Endothelial cell of umbilical vein (primary cell): Measurements from ENCODE around the gene HIPK4. TPM values are rescaled to one million over a fixed set of nuclear protein-coding genes. Genes with fewer than 3 reads are reported as not detected.

Experiments
- BruUV-seq: library from RNA; stranded (reverse); fragments of 400-500 nt; replicated peaks from 2 replicates; lab custom pipeline; 2021; lab: Mats Ljungman, UMichigan
- CTCF ChIA-PET: fragments of 300-600, 350-600 bp; sonication (Branson Sonifier 250); formaldehyde crosslinking; loops from one replicate; lab custom pipeline; 2021; ENCODE audit warnings: antibody characterized with exemption, inconsistent platforms; lab: Charles Lee
- POLR2A ChIA-PET: fragments of 300-600, 350-600 bp; sonication (Branson Sonifier 250); formaldehyde crosslinking; loops from one replicate; lab custom pipeline; 2021; ENCODE audit warnings: antibody characterized with exemption, inconsistent platforms; lab: Charles Lee
- DNase-seq: peaks from one replicate; pipeline ENCODE4 v3.0.0-alpha.2; 2011; ENCODE audit warnings: low read depth, low spot score
- FAIRE-seq: peaks from 2 replicates; lab custom pipeline; 2011; peaks lifted over from hg19 to GRCh38; lab: Jason Lieb, UNC
- H2AFZ ChIP-seq: 2 replicates; pipeline ENCODE4 v1.6.0; 2012; ENCODE audit warnings: low read depth, low read length, control low read depth, inconsistent platforms
- H3K27ac ChIP-seq: 2 replicates; pipeline ENCODE4 v1.5.1; 2011; ENCODE audit warnings: low read depth, mild to moderate bottlenecking, control low read depth, low read length, moderate library complexity; ENCODE audit not compliant: insufficient read depth
- H3K27me3 ChIP-seq, 2 experiments: 2 replicates each; pipeline versions ENCODE4 v1.6.0 to v1.6.1; 2011; ENCODE audit warnings: low read length in 2 of 2, mixed read lengths in 1 of 2; ENCODE audit not compliant: control insufficient read depth in 2 of 2, insufficient read depth in 2 of 2
- H3K36me3 ChIP-seq, 2 experiments: 2 replicates in 1 of 2; 3 replicates in 1 of 2; pipeline ENCODE4 v1.5.1; 2011; ENCODE audit warnings: low read length in 2 of 2, mild to moderate bottlenecking in 1 of 2, moderate library complexity in 1 of 2; ENCODE audit not compliant: control insufficient read depth in 2 of 2, insufficient read depth in 2 of 2; ENCODE audit errors: extremely low read depth in 1 of 2
- H3K4me1 ChIP-seq: 3 replicates; pipeline ENCODE4 v1.5.1; 2011; ENCODE audit warnings: mild to moderate bottlenecking, low read length; ENCODE audit not compliant: control insufficient read depth, insufficient read depth; ENCODE audit errors: extremely low read depth
- H3K4me2 ChIP-seq: 2 replicates; pipeline ENCODE4 v1.6.1; 2011; ENCODE audit warnings: low read length, control low read depth, mixed read lengths; ENCODE audit not compliant: insufficient read depth
- H3K4me3 ChIP-seq, 3 experiments: fragments of 200-600 bp in 1 of 3; sonication (generic), shearing (Covaris generic) in 1 of 3; replicated peaks in 1 of 3; 2 replicates each; pipeline ENCODE4 v1.5.1; 2011 to 2016; ENCODE audit warnings: control low read depth in 3 of 3, low read length in 3 of 3, mild to moderate bottlenecking in 2 of 3, inconsistent platforms in 1 of 3, low read depth in 1 of 3, moderate library complexity in 1 of 3; ENCODE audit not compliant: insufficient read depth in 1 of 3
- H3K79me2 ChIP-seq: 2 replicates; pipeline ENCODE4 v1.6.0; 2012; ENCODE audit warnings: low read length, inconsistent platforms; ENCODE audit not compliant: control insufficient read depth, insufficient read depth
- H3K9ac ChIP-seq: replicated peaks from 2 replicates; pipeline ENCODE3; 2011; ENCODE audit warnings: low read length, control low read depth; ENCODE audit not compliant: insufficient read depth; ENCODE audit errors: extremely low read depth
- H3K9me1 ChIP-seq: replicated peaks from 3 replicates; pipeline ENCODE4 v1.6.0; 2011; ENCODE audit warnings: mild to moderate bottlenecking, low read length; ENCODE audit not compliant: control insufficient read depth, insufficient read depth; ENCODE audit errors: extremely low read depth
- H3K9me3 ChIP-seq: replicated peaks from 2 replicates; pipeline ENCODE4 v1.5.1; 2012; ENCODE audit warnings: low read length, inconsistent platforms; ENCODE audit not compliant: control insufficient read depth, insufficient read depth
- H4K20me1 ChIP-seq: replicated peaks from 2 replicates; pipeline ENCODE3; 2011; ENCODE audit warnings: mild to moderate bottlenecking, low read length; ENCODE audit not compliant: control insufficient read depth, insufficient read depth; ENCODE audit errors: extremely low read depth
- EZH2 ChIP-seq: IDR thresholded peaks from 2 replicates; pipeline ENCODE4 v1.6.1; 2012; ENCODE audit warnings: borderline replicate concordance, low read depth, mild to moderate bottlenecking, moderate library complexity, low read length, inconsistent platforms; ENCODE audit not compliant: severe bottlenecking
- FOS ChIP-seq: IDR thresholded peaks from 2 replicates; pipeline ENCODE4 v1.6.1; 2011; ENCODE audit warnings: mild to moderate bottlenecking, low read length, moderate library complexity, borderline replicate concordance; ENCODE audit not compliant: insufficient read depth
- GATA2 ChIP-seq: IDR thresholded peaks from 2 replicates; pipeline ENCODE4 v1.7.0; 2011; ENCODE audit warnings: low read depth, mild to moderate bottlenecking, moderate library complexity, mixed read lengths, low read length; ENCODE audit not compliant: insufficient read length, insufficient read depth
- JUN ChIP-seq: IDR thresholded peaks from 2 replicates; pipeline ENCODE4 v1.6.1; 2011; ENCODE audit warnings: borderline replicate concordance, low read depth; ENCODE audit not compliant: insufficient read length, insufficient read depth
- dilution Hi-C: fragments of 300-500 bp; cut with MboI; formaldehyde crosslinking; loops from one replicate; pipeline ENCODE4 v1.15.0; 2019; ENCODE audit warnings: low sequenced_read_pairs; ENCODE audit not compliant: extremely low pct_ligation_motif_present
- intact Hi-C: fragments of 100-400 bp; cut with micrococcal nuclease; formaldehyde crosslinking; loops from one replicate; pipeline ENCODE4 v1.10.0; 2022
- polyA plus RNA-seq, 4 experiments: library from polyadenylated mRNA; depleted of rRNA in 3 of 4; stranded (reverse) in 3 of 4; unstranded in 1 of 4; fragments of >200 nt; gene quantifications; 2 replicates each; pipeline versions ENCODE4 v1.2.1 to v1.2.3, GENCODE V29; 2011 to 2012; ENCODE audit warnings: missing spikeins in 1 of 4
- total RNA-seq: library from RNA; stranded (reverse); gene quantifications from 2 replicates; pipeline ENCODE4 v1.2.3, GENCODE V29; 2021
- TF ChIP-seq, protein P1 (sequence below), 2 donors: IDR thresholded peaks; 1 replicate in 1 of 2; 2 replicates in 1 of 2; pipeline ENCODE4 v1.5.1; 2011; ENCODE audit warnings: low read length in 2 of 2, mild to moderate bottlenecking in 2 of 2, moderate library complexity in 2 of 2, control low read depth in 1 of 2, inconsistent platforms in 1 of 2, low read depth in 1 of 2; ENCODE audit not compliant: insufficient read depth in 1 of 2; ENCODE audit errors: extremely low read depth in 1 of 2

HIPK4 gene
- total and polyA plus RNA-seq, 2 donors (not counting 3 experiments of a cell fraction or from before 2014, with no cell fraction given) = 0.12 TPM; not detected in 1

DNA sequence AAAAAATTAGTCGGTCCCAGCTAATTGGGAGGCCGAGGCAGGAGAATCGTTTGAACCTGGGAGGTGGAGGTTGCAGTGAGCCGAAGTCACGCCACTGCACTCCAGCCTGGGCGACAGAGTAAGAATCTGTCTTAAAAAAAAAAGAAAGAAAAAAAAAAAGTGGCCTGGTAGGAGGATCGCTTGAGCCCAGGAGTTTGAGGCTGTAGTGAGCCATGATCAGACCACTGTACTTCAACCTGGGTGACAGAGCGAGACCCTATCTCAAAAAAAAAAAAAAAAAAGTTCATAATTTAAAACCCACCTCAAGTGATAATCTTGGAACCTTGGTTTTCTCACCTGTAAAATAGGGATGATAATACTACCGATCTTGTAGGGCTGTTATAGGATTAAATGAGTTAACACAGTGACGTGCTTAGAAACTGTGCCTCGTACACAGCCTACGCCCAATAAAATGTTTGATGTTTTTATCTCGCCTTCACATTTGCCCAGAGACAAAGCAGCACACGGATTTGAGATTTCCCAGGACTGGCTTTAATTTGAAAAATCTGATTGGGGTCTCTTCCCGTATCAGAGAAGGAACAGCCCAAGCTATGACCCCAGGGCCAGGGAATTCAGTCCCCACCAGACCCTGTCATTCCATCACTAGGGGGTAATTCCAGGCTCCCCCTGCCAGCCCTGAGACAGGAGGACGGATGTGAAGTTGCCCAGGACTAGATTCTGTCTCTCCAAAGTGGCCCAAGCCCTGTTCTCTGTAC, 32.2 kb upstream of the HIPK4 start:
- H4K20me1 ChIP-seq = no peaks in the 10 kb centered on the region
- no peak overlapping the region for H3K4me2 ChIP-seq
- H3K36me3 ChIP-seq = peaks cover 8 to 9% of the 10 kb centered on the region in 2 experiments
- H3K4me3 ChIP-seq = no peak overlapping the region
- H3K9ac ChIP-seq = no peak overlapping the region
- intact Hi-C loops (loop anchor here (1.0 to 5.0 kb wide), 5 partner anchors 19 to 177 kb away; partner anchors contain the start of genes C19orf47, PLD3 and SERTAD3), dilution Hi-C loops (no loop called here)
- DNase-seq (no peak), FAIRE-seq (no peak)
- peaks cover 30% of the 10 kb centered on the region for H3K79me2 ChIP-seq
- no peaks in the 10 kb centered on the region for H3K9me1 ChIP-seq
- no peaks in the 10 kb centered on the region for H3K27me3 ChIP-seq
- H3K4me1 ChIP-seq = peaks cover 26% of the 10 kb centered on the region
- H2AFZ ChIP-seq = no peak overlapping the region
- BruUV-seq = no TSS peak
- peak overlapping the region; percentile 75 for H3K27ac ChIP-seq
- no peaks in the 10 kb centered on the region for H3K9me3 ChIP-seq
- ChIA-PET POLR2A (interaction anchor here (1.9 kb wide), 1 partner anchor 21 kb away, joined by 15 read pairs; no protein-coding TSS in a partner anchor), CTCF (interaction anchor here (0.7 to 2.0 kb wide), 3 partner anchors 21 to 117 kb away, joined by 3 to 37 read pairs (median 6); partner anchors contain the start of gene SERTAD3)
- TF ChIP-seq EZH2 = no peak
- no peak for TF ChIP-seq JUN
- TF ChIP-seq, protein P1, sequence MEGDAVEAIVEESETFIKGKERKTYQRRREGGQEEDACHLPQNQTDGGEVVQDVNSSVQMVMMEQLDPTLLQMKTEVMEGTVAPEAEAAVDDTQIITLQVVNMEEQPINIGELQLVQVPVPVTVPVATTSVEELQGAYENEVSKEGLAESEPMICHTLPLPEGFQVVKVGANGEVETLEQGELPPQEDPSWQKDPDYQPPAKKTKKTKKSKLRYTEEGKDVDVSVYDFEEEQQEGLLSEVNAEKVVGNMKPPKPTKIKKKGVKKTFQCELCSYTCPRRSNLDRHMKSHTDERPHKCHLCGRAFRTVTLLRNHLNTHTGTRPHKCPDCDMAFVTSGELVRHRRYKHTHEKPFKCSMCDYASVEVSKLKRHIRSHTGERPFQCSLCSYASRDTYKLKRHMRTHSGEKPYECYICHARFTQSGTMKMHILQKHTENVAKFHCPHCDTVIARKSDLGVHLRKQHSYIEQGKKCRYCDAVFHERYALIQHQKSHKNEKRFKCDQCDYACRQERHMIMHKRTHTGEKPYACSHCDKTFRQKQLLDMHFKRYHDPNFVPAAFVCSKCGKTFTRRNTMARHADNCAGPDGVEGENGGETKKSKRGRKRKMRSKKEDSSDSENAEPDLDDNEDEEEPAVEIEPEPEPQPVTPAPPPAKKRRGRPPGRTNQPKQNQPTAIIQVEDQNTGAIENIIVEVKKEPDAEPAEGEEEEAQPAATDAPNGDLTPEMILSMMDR (IDR thresholded peaks at IDR 0.05; ENCODE audit: extremely low read depth in 1 of 2, insufficient read depth in 1 of 2, low read depth in 1 of 2, low read length in 2 of 2) = no peak
- TF ChIP-seq FOS = no peak
- TF ChIP-seq GATA2 = no peak
